Measurements from ENCODE around the gene KLHDC7B.

DNA sequence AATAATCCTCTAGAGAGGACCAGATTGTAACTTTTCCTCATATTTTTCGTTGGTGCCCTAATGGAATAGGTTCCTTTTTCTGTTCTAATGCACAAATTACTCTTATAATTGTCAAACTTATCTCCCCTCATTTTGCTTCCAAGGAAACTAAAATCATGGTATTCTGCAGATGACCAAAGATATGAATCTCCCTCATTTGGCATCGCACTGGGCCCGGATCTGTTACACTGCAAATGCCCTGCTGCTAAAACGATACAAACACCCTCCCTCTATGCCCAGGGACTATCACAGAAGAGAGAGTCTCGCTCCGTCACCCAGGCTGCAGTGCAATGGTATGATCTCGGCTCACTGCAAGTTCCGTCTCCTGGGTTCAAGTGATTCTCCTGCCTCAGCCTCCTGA lies 7.6 kb downstream of the KLHDC7B start:
- TF ChIP-seq CBFB (CRISPR knock-in tag; IDR thresholded peaks at IDR 0.05; ENCODE audit: low read depth) = no peak
- TF ChIP-seq, protein P1, sequence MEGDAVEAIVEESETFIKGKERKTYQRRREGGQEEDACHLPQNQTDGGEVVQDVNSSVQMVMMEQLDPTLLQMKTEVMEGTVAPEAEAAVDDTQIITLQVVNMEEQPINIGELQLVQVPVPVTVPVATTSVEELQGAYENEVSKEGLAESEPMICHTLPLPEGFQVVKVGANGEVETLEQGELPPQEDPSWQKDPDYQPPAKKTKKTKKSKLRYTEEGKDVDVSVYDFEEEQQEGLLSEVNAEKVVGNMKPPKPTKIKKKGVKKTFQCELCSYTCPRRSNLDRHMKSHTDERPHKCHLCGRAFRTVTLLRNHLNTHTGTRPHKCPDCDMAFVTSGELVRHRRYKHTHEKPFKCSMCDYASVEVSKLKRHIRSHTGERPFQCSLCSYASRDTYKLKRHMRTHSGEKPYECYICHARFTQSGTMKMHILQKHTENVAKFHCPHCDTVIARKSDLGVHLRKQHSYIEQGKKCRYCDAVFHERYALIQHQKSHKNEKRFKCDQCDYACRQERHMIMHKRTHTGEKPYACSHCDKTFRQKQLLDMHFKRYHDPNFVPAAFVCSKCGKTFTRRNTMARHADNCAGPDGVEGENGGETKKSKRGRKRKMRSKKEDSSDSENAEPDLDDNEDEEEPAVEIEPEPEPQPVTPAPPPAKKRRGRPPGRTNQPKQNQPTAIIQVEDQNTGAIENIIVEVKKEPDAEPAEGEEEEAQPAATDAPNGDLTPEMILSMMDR (IDR thresholded peaks at IDR 0.05) = no peak
- TF ChIP-seq, protein P2, sequence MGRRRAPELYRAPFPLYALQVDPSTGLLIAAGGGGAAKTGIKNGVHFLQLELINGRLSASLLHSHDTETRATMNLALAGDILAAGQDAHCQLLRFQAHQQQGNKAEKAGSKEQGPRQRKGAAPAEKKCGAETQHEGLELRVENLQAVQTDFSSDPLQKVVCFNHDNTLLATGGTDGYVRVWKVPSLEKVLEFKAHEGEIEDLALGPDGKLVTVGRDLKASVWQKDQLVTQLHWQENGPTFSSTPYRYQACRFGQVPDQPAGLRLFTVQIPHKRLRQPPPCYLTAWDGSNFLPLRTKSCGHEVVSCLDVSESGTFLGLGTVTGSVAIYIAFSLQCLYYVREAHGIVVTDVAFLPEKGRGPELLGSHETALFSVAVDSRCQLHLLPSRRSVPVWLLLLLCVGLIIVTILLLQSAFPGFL (CRISPR knock-in tag; IDR thresholded peaks at IDR 0.05; ENCODE audit: borderline replicate concordance) = no peak
- no peak for TF ChIP-seq SP1 (CRISPR knock-in tag; conservative IDR thresholded peaks at IDR 0.05)
- no peak for TF ChIP-seq ZNF232 (CRISPR knock-in tag; IDR thresholded peaks at IDR 0.05)
- TF ChIP-seq, protein P3, sequence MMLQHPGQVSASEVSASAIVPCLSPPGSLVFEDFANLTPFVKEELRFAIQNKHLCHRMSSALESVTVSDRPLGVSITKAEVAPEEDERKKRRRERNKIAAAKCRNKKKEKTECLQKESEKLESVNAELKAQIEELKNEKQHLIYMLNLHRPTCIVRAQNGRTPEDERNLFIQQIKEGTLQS (CRISPR knock-in tag; conservative IDR thresholded peaks at IDR 0.05) = no peak
- no peak for TF ChIP-seq IRF2 (CRISPR knock-in tag; IDR thresholded peaks at IDR 0.05; ENCODE audit: borderline replicate concordance, low read depth)
- TF ChIP-seq, protein P4, sequence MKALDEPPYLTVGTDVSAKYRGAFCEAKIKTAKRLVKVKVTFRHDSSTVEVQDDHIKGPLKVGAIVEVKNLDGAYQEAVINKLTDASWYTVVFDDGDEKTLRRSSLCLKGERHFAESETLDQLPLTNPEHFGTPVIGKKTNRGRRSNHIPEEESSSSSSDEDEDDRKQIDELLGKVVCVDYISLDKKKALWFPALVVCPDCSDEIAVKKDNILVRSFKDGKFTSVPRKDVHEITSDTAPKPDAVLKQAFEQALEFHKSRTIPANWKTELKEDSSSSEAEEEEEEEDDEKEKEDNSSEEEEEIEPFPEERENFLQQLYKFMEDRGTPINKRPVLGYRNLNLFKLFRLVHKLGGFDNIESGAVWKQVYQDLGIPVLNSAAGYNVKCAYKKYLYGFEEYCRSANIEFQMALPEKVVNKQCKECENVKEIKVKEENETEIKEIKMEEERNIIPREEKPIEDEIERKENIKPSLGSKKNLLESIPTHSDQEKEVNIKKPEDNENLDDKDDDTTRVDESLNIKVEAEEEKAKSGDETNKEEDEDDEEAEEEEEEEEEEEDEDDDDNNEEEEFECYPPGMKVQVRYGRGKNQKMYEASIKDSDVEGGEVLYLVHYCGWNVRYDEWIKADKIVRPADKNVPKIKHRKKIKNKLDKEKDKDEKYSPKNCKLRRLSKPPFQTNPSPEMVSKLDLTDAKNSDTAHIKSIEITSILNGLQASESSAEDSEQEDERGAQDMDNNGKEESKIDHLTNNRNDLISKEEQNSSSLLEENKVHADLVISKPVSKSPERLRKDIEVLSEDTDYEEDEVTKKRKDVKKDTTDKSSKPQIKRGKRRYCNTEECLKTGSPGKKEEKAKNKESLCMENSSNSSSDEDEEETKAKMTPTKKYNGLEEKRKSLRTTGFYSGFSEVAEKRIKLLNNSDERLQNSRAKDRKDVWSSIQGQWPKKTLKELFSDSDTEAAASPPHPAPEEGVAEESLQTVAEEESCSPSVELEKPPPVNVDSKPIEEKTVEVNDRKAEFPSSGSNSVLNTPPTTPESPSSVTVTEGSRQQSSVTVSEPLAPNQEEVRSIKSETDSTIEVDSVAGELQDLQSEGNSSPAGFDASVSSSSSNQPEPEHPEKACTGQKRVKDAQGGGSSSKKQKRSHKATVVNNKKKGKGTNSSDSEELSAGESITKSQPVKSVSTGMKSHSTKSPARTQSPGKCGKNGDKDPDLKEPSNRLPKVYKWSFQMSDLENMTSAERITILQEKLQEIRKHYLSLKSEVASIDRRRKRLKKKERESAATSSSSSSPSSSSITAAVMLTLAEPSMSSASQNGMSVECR (CRISPR knock-in tag; IDR thresholded peaks at IDR 0.05; ENCODE audit: borderline replicate concordance) = no peak
- TF ChIP-seq, protein P5, sequence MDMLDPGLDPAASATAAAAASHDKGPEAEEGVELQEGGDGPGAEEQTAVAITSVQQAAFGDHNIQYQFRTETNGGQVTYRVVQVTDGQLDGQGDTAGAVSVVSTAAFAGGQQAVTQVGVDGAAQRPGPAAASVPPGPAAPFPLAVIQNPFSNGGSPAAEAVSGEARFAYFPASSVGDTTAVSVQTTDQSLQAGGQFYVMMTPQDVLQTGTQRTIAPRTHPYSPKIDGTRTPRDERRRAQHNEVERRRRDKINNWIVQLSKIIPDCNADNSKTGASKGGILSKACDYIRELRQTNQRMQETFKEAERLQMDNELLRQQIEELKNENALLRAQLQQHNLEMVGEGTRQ (CRISPR knock-in tag; IDR thresholded peaks at IDR 0.05) = no peak
- TF ChIP-seq NR1H2 (CRISPR knock-in tag; IDR thresholded peaks at IDR 0.05) = no peak
